Large intestine (tissue), 3 donors: Measurements from ENCODE around the gene PLCL1. TPM values are rescaled to one million over a fixed set of nuclear protein-coding genes. Genes with fewer than 3 reads are reported as not detected.

Experiments used
- DNase-seq, 2 donors: peaks; one replicate each; pipeline versions ENCODE4 v3.0.0 to v3.0.0-alpha.2; 2013
- H3K27ac ChIP-seq: one replicate; pipeline ENCODE4 v1.5.1; 2013; ENCODE audit warnings: low read length
- H3K27me3 ChIP-seq: 2 replicates; pipeline ENCODE4 v1.6.1; 2013; ENCODE audit warnings: low read length; ENCODE audit not compliant: control insufficient read depth, insufficient read depth
- H3K36me3 ChIP-seq: 2 replicates; pipeline ENCODE4 v1.6.1; 2013; ENCODE audit warnings: low read length; ENCODE audit not compliant: control insufficient read depth, insufficient read depth
- H3K4me1 ChIP-seq: one replicate; pipeline ENCODE4 v1.6.1; 2013; ENCODE audit warnings: low read length; ENCODE audit not compliant: control insufficient read depth, insufficient read depth
- H3K4me3 ChIP-seq: one replicate; pipeline ENCODE4 v1.5.1; 2013; ENCODE audit warnings: low read length
- H3K9me3 ChIP-seq: one replicate; pipeline ENCODE4 v1.6.1; 2013; ENCODE audit warnings: mild to moderate bottlenecking, low read depth, low read length, moderate library complexity; ENCODE audit not compliant: control insufficient read depth
- WGBS: methylation state at CpG from one replicate; pipeline ENCODE4 v1.1.5; 2013; ENCODE audit warnings: low lambda C conversion rate; ENCODE audit not compliant: insufficient coverage; 5-methylcytosine and 5-hydroxymethylcytosine counted together
- polyA plus RNA-seq: library from polyadenylated mRNA; unstranded; fragments of 120-200 nt; gene quantifications from one replicate; pipeline ENCODE4 v1.2.1, GENCODE V29; 2013

Gene PLCL1
- polyA plus RNA-seq, 1 donor, result 3.3 TPM

- H3K27me3 ChIP-seq, result no peaks in the 10 kb centered on the region
- DNase-seq, result no peak
- no CpG with 5 or more reads among the region's 2 CpGs for WGBS
- H3K9me3 ChIP-seq, result no peaks in the 10 kb centered on the region
- no peak overlapping the region for H3K27ac ChIP-seq
- no peaks in the 10 kb centered on the region for H3K4me1 ChIP-seq
- no peaks in the 10 kb centered on the region for H3K36me3 ChIP-seq
- H3K4me3 ChIP-seq, result no peak overlapping the region
Observed at GRCh38 chr2:197904446-197904845, 100.1 kb downstream of the PLCL1 start.

- WGBS, result 88% methylated on average over 2 of the region's 3 CpGs
- H3K4me1 ChIP-seq, result no peaks in the 10 kb centered on the region
- DNase-seq, result no peak
Observed at GRCh38 chr2:197908156-197908555, 103.8 kb downstream of the PLCL1 start.

GRCh38 chr2:197908990-197909776 lies 104.8 kb downstream of the PLCL1 start:
- Histone ChIP-seq H3K36me3 (no peaks in the 10 kb centered on the region), H3K27ac (no peak overlapping the region), H3K4me3 (no peak overlapping the region), H3K9me3 (no peaks in the 10 kb centered on the region), H3K4me1 (no peaks in the 10 kb centered on the region), H3K27me3 (no peaks in the 10 kb centered on the region)
- 81% methylated on average over 3 of the region's 8 CpGs for WGBS
- no peak for DNase-seq

More at GRCh38 chr2:197908156-197908555, 103.8 kb downstream of the PLCL1 start:
- Histone ChIP-seq H3K4me3 (no peak overlapping the region), H3K27me3 (no peaks in the 10 kb centered on the region), H3K9me3 (no peaks in the 10 kb centered on the region), H3K27ac (no peak overlapping the region), H3K36me3 (no peaks in the 10 kb centered on the region)

- no peak overlapping the region for H3K4me3 ChIP-seq
- H3K9me3 ChIP-seq, result no peaks in the 10 kb centered on the region
- H3K36me3 ChIP-seq, result no peaks in the 10 kb centered on the region
- WGBS, result 100% methylated on average over 1 of the region's 3 CpGs
- H3K27me3 ChIP-seq, result no peaks in the 10 kb centered on the region
- H3K27ac ChIP-seq, result no peak overlapping the region
- no peaks in the 10 kb centered on the region for H3K4me1 ChIP-seq
- DNase-seq, result no peak
Observed at GRCh38 chr2:197911667-197912066, 107.3 kb downstream of the PLCL1 start.

- H3K27me3 ChIP-seq, result no peaks in the 10 kb centered on the region
- no CpG with 5 or more reads among the region's 3 CpGs for WGBS
- no peaks in the 10 kb centered on the region for H3K9me3 ChIP-seq
- no peak for DNase-seq
- no peak overlapping the region for H3K4me3 ChIP-seq
- H3K36me3 ChIP-seq, result no peaks in the 10 kb centered on the region
- H3K4me1 ChIP-seq, result no peaks in the 10 kb centered on the region
- H3K27ac ChIP-seq, result no peak overlapping the region
Observed at GRCh38 chr2:197913084-197913483, 108.7 kb downstream of the PLCL1 start.

- H3K4me1 ChIP-seq, result no peaks in the 10 kb centered on the region
- no peaks in the 10 kb centered on the region for H3K9me3 ChIP-seq
- no peaks in the 10 kb centered on the region for H3K27me3 ChIP-seq
- WGBS, result no CpG with 5 or more reads among the region's 2 CpGs
- DNase-seq, result no peak
- no peaks in the 10 kb centered on the region for H3K36me3 ChIP-seq
- H3K4me3 ChIP-seq, result no peak overlapping the region
- H3K27ac ChIP-seq, result no peak overlapping the region
Observed at GRCh38 chr2:197914778-197915177, 110.4 kb downstream of the PLCL1 start.

- WGBS, result no CpG with 5 or more reads among the region's 3 CpGs
- Histone ChIP-seq H3K9me3 (no peaks in the 10 kb centered on the region), H3K36me3 (no peaks in the 10 kb centered on the region), H3K27me3 (no peaks in the 10 kb centered on the region), H3K4me3 (no peak overlapping the region), H3K27ac (no peak overlapping the region), H3K4me1 (no peaks in the 10 kb centered on the region)
- DNase-seq, result no peak
Observed at GRCh38 chr2:197915548-197916265, 111.3 kb downstream of the PLCL1 start.

- Histone ChIP-seq H3K27ac (no peak overlapping the region), H3K27me3 (no peaks in the 10 kb centered on the region), H3K4me1 (no peaks in the 10 kb centered on the region), H3K36me3 (no peaks in the 10 kb centered on the region), H3K9me3 (no peaks in the 10 kb centered on the region), H3K4me3 (no peak overlapping the region)
- DNase-seq, result no peak
Observed at GRCh38 chr2:197919487-197919886, 115.1 kb downstream of the PLCL1 start.

- Histone ChIP-seq H3K36me3 (no peaks in the 10 kb centered on the region), H3K4me3 (no peak overlapping the region), H3K27ac (no peak overlapping the region), H3K27me3 (no peaks in the 10 kb centered on the region), H3K4me1 (no peaks in the 10 kb centered on the region), H3K9me3 (no peaks in the 10 kb centered on the region)
- no CpG with 5 or more reads among the region's 1 CpG for WGBS
- no peak for DNase-seq
Observed at GRCh38 chr2:197920088-197920487, 115.7 kb downstream of the PLCL1 start.

- no peaks in the 10 kb centered on the region for H3K36me3 ChIP-seq
- H3K27me3 ChIP-seq, result no peaks in the 10 kb centered on the region
- no peaks in the 10 kb centered on the region for H3K4me1 ChIP-seq
- no peak for DNase-seq
- no peak overlapping the region for H3K27ac ChIP-seq
- no peak overlapping the region for H3K4me3 ChIP-seq
- WGBS, result 80% methylated on average over 1 of the region's 5 CpGs
- no peaks in the 10 kb centered on the region for H3K9me3 ChIP-seq
Observed at GRCh38 chr2:197920592-197921201, 116.3 kb downstream of the PLCL1 start.
